Tracheal epithelial cell (primary cell): Measurements from ENCODE around the gene SESN1. TPM values are rescaled to one million over a fixed set of nuclear protein-coding genes. Genes with fewer than 3 reads are reported as not detected.

Source experiments
- total RNA-seq: library from RNA; depleted of rRNA; stranded (reverse); fragments of >200 nt; gene quantifications from 2 replicates; pipeline ENCODE4 v1.2.1, GENCODE V29; 2014

SESN1 gene
- total RNA-seq: 14.0 and 32.6 TPM in 2 replicates

DNA sequence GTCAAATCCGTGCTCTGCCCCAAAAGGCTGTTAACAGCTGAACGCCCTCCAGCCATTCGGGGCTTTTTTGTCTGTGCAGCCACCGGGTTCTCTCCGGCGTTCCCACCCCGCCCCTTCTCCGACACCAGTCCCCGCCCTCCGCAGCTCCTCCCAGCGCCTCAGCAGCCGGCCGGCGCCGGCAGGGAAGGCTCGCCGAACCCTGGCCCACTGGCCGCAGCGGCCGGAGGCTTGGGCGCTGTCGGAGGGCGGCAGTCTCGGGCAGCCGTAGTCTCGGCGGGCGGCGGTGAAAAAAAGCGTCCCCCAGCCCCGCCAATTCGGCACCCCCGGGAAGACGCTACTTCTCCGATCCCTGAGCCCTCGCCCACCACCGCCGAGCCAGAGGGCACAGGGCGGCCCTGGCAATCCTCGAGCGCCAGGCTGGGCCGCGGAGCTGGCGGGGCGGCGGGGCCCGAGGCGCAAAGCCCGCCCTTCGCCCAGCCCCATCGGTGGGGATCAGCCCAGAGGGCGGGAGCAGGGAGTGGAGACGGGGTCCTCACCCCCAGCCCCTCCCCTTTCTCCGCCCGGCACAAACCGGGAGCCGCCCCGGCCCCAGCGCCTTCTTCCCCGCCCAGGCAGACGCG lies at the start of gene SESN1:
Gene SESN1, minus strand, starts transcription at position 431 of the 620 bp plus-strand sequence. CDS start 773 bp downstream, outside the sequence.

DNA sequence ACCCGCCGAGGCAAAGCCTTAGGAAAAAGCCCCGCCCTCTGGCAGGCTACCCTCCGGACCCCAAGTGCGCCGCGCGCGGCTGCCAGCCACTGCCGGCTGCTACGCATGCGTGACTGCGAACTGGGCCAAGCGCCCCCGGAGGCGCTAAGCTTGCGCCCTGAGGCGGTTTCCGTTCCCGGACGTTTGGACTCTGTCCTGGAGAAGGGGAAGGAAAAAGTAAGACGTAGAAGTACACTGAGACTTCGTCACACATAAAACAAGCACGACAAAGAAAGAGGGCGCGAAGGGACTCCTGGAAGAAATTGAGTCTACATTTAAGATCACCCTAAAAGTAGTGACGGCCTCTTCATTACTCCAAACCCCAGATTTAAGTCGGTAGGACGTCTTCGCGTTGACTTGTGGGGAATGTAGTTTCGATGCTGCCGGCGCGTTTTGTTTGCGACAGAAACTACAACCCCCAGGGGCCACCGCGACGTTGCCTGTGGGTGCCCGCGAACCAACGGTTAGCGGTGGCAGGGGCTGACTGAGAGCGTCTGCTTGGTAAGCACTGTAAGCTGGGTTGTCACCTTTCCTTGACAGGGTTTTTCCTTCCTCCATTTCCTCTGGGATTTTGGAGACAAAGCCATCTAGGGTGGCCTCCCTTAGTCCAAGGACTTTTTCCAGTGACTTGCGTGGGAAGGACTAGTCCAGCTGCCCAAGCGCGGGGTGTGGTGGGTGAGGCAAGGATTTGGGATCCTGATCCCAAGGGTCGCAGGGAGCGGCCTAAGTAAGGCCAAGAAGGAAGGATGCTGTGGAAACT lies 589 bp upstream of the SESN1 start, which contains the start of gene CEP57L1:
Gene CEP57L1, plus strand, starts transcription at position 472 of the 799 bp plus-strand sequence. CDS start 49,715 bp downstream, outside the sequence.

Other genes with a start within 250 kb of the SESN1 start
- 0.21 and 0.72 TPM in 2 replicates for gene ARMC2, start 246.4 kb downstream of the SESN1 start, total RNA-seq
- 8.2 and 10.0 TPM in 2 replicates for gene CEP57L1, start 661 bp upstream of the SESN1 start, total RNA-seq